HL-60 (cell line): Measurements from ENCODE around the gene MORN5.

Experiments used
- CTCF ChIP-seq: IDR thresholded peaks from one replicate; pipeline ENCODE4 v1.5.1; 2011; ENCODE audit warnings: low read length, control low read depth, inconsistent platforms; ENCODE audit not compliant: insufficient read depth
- GABPA ChIP-seq: IDR thresholded peaks from 2 replicates; pipeline ENCODE4 v1.6.1; 2012; ENCODE audit warnings: low read depth
- POLR2AphosphoS5 ChIP-seq: IDR thresholded peaks from 2 replicates; pipeline ENCODE4 v1.6.1; 2012; ENCODE audit warnings: low read depth
- SPI1 ChIP-seq: IDR thresholded peaks from 2 replicates; pipeline ENCODE4 v1.6.1; 2012; ENCODE audit warnings: low read depth, mild to moderate bottlenecking, borderline replicate concordance
- TF ChIP-seq, protein P1 (sequence below): IDR thresholded peaks from 2 replicates; pipeline ENCODE4 v1.6.1; 2012; ENCODE audit warnings: low read depth; ENCODE audit not compliant: insufficient replicate concordance

GRCh38 chr9:122222791-122223190, 63.1 kb downstream of the MORN5 start:
- no peak for TF ChIP-seq POLR2AphosphoS5
- TF ChIP-seq CTCF = no peak
- TF ChIP-seq, protein P1, sequence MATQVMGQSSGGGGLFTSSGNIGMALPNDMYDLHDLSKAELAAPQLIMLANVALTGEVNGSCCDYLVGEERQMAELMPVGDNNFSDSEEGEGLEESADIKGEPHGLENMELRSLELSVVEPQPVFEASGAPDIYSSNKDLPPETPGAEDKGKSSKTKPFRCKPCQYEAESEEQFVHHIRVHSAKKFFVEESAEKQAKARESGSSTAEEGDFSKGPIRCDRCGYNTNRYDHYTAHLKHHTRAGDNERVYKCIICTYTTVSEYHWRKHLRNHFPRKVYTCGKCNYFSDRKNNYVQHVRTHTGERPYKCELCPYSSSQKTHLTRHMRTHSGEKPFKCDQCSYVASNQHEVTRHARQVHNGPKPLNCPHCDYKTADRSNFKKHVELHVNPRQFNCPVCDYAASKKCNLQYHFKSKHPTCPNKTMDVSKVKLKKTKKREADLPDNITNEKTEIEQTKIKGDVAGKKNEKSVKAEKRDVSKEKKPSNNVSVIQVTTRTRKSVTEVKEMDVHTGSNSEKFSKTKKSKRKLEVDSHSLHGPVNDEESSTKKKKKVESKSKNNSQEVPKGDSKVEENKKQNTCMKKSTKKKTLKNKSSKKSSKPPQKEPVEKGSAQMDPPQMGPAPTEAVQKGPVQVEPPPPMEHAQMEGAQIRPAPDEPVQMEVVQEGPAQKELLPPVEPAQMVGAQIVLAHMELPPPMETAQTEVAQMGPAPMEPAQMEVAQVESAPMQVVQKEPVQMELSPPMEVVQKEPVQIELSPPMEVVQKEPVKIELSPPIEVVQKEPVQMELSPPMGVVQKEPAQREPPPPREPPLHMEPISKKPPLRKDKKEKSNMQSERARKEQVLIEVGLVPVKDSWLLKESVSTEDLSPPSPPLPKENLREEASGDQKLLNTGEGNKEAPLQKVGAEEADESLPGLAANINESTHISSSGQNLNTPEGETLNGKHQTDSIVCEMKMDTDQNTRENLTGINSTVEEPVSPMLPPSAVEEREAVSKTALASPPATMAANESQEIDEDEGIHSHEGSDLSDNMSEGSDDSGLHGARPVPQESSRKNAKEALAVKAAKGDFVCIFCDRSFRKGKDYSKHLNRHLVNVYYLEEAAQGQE = no peak
- no peak for TF ChIP-seq SPI1
- TF ChIP-seq GABPA = no peak
